HG02798 (cell line): ENCODE measurements around the gene HOXB4.

Source experiments
- ATAC-seq: cut with Tn5 transposase; IDR thresholded peaks from one replicate; pipeline ENCODE4 v1.9.1; 2021; ENCODE audit warnings: mild to moderate bottlenecking; ENCODE audit not compliant: unreplicated experiment, poor library complexity

HOXB4 gene

DNA sequence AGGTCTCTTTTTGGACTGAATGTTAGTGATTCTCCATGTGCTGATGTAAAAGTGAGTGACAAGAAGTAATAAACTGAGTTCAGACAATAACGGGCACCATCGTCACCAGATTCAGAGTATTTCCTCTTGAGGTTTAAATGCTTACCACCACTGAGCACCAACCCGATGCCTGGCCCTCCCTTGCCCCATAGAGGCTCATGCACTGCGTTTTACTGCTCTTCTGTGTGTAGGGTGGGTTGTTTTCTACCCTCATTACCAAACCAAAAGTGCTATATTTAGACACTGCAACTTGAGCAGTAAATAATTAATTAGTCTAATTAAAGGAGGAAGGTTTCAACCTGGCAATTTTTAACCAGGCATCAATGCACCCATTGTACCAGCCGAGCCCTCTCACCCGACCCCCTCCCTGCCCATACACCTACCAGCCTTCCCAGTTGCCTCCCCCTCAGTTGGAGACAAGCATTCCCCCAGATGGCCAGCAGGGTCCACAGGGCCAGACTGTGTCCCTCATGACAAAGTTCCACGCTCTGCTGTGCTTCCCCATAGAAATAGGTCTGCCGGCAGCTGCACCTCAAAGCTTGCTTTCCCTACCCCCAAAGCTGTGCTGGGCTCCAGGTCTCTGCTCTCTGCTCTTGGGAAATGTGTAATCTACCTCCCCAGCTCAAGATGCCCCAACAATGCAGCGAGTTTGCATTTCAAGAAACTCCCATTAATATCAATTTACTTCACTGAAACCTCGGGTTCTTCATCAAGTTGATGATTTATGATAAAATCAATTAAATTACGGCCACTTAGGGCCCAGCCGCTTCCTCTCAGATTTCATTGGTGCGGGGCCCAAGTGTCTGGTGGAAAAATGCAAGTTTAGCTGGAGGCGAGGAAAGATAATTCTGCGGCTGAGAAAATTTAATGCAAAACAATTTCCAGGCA is 16.0 kb downstream of the HOXB4 start:
- peak; percentile 38 for ATAC-seq

DNA sequence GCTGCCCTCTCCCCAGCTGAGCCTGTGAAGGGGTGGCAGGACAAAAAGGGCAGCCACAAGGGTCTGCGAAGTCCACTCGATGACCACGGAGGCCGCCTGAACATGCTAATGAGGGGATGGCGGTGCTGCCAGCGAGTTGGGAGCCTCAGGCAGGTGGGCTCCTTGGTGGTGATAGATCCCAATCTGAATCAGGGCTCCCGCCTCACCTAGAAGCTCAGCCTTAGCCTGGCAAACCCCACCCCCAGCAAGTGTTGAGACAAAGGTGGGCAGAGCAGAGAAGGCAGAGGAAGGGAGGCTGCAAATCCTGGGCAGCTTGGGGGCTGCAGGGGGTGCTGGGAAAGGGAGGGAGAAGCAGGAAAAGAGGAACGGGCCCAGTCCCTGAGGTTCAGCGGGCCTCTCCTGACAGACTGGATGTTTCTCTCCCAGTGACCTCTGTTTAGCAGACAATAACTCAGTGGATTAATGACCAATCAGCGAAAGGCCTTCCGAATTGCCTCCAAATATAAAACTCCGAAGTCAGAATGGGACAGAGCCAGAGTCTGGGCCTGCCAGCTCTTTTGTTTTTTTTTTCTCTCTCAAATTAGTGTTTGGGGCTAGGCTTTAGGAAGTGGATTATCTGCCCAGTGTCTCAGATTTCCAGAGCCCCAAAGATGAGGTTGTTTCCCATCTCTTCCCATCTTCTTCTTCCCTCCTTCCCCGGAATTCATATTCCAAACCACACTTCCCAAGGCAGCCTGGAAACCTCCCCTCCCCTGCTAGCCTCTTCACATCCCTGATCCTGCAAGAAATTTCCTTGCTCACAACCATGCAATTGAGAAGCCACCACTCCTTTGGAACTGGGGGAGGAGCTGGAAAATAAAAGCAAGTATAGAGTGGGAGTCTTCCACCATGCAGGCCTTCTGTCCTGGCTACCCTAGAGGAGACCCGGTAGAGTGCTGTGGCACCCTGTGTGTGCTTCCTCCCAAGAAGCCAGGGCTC is 18.0 kb downstream of the HOXB4 start:
- no peak for ATAC-seq

DNA sequence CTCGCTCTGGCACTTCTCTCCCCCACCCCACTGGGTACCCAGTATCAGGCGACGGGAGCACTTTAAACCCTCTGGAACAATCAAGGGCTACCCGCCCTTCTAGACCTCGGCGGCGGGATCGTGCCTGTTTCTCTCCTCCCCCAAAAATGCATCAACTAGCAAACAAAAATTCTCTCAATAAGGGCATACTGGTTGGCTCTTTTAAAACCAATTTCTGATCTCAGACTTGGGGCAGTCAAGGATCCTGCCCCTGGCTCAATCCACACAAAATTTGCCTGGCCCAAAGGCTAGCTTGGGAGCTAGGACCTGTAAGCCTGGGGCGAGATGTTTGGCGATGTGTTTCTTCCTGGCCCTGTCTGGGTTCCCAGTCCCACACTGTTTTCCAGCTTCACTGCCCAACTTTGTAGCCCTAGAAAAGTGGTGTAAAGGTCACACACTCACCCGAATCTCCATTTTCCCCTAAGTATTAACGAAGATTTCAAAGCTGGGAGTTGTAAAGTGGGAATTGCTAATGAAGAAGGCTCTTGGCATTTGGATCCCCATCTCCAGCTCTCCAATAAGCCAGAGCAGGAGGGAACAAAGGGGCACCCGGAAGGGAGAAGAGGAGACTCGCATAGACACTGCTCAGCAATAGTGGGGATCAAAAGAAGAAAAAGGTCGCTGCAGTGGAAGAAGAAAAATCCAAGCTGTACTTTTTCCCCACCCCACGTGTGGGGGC is 18.9 kb downstream of the HOXB4 start:
- no peak for ATAC-seq

DNA sequence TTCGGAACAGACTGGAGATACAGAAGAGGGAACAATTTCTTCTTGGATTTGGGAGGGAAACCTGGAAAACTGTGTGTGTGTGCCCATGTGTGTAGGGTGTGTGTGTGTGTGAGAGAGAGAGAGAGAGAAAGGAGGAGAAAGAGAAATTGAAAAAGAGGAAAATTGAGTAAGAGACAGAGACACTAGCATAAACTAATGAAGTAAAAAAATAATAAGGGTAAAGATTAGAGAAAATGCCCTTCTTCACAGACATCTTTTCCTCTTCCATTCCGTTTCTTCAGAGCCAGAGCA is 19.4 kb downstream of the HOXB4 start:
- no peak for ATAC-seq

DNA sequence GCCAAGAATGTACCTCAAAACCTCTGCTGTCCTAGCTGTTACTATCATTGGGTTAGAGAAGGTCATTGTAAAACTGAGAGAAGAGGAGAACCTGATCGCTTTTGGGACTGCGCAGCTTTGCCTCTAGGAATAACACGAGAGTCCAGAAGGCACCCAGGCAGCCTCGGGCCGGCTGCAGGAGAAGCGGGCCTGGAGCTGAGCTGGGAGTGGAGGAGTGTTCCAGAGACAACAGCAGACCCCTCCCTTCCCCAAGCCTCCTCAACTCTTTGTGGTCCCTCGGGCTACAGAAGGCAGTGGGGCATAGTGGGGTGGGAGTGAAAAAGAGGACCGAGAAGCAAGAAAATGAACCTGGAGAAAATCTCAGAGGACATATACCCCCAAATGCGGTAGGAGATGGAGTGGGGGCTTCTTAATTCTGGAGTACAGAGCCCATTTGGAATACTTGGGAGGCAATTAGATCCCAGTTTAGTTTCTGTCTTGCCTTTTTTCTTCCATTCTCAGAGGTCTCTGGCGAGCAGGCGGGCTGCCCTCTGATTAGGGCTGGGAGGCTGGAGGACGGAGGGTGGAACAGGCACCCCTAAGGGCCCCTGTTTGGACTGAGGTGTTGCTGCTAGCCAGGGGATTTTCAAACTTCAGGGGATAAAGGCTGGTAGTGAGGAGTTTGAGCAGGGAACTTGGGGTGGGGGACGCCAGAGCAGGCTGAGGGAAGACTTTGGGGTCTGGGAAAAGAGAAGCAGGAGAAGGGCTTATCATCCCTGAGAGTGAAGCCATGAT is 19.9 kb downstream of the HOXB4 start:
- ATAC-seq, result no peak

DNA sequence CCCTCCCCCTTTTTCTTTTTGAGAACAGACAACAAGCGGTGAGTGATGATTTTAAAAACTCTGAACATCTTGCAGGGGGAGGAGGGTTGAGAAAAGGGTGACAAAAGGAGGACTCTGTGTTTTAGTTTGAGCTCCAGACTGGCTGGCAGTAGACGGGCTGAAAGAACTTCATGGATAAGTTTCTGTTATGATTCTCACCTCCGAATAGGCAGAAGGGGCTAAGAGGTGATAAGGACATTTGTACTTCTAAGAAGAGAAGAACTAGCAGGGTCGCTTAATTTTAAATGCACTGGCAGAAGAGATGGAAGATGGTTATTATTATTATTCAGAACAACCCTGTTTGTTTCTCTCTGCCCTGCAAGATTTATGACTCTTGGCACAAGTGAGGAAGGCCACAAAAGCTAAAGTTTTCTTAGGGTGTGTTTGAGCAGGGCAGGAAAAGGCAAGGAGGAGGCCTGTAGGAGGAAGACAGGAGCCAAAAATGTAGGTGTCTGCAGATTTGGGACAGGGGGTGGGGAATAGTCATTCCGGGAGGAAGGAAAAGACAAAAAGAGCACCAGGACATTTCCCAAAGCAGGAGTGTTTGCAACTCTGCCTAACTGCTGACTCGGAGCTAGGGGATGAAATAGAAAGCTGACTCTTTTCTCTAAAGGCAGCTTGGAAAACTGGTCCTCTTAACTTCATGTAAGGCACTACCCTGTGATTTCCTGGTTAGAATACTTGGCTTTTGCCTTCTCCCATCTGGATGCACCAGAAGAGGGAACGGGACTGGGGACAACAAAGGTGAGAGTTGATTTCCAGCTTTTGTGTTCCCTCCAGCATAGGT is 21.4 kb downstream of the HOXB4 start:
- no peak for ATAC-seq

DNA sequence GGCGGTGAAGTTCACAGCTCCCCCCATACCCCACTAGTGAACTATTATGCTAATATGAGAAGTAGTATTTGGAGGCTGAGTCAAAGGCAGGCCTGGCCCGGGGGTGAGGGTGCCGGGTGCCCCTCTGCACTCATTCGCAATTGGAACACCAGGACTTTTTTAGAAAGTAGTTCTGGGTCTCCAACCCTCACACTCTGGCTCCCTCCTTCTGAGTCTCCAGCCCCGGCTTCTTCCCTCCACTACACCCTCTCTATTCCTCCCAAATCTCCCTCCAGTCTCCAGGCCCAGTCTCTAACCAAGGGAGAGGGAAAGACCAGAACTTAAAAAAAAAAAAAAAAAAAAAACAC is 21.9 kb downstream of the HOXB4 start:
- ATAC-seq, result no peak

DNA sequence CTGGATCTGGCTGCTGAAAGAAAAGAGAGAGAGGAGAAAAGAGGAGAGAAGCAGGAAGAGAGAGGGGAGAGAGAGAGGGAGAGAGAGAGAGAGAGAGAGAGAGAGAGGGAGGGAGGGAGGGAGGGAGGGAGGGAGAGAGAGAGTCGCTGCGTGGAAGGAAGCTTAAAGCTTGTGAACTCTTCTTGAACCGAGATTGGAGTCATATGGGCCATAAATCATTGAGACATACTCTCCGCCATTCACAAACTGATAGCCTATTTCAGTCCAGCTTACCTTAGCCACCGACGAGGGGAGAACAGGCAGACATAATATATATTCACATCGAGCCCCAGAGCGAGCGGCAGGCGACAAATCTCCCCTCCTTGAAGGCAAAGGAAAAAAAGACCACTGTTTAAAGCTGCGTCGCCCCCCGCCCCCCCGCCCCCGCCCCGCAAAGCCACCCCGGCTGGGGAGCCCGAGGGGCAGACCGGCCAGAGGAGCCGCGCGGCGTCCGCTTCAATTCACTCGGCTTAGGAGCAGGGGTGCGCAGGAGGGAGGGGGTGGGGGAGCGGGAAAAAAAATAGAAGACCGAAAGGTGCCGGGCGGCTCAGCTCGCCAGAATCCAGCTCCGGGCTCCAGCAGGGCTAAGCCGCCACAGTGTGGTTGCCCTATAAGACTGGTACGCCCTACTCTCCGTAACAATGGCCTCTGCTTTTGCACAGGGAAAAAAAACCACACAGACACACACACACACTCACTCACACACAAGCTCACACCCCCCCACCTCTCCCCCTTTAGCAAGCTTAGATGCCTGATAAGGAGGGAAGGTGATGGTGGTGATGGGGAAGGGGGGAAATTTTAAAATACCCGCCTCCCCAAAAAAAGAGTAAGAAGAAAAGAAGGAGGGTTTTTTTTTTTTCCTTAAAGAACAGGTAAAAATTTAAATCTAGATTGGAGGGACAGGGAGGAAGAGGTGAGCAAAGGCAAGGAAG is 22.6 kb downstream of the HOXB4 start:
- no peak for ATAC-seq

DNA sequence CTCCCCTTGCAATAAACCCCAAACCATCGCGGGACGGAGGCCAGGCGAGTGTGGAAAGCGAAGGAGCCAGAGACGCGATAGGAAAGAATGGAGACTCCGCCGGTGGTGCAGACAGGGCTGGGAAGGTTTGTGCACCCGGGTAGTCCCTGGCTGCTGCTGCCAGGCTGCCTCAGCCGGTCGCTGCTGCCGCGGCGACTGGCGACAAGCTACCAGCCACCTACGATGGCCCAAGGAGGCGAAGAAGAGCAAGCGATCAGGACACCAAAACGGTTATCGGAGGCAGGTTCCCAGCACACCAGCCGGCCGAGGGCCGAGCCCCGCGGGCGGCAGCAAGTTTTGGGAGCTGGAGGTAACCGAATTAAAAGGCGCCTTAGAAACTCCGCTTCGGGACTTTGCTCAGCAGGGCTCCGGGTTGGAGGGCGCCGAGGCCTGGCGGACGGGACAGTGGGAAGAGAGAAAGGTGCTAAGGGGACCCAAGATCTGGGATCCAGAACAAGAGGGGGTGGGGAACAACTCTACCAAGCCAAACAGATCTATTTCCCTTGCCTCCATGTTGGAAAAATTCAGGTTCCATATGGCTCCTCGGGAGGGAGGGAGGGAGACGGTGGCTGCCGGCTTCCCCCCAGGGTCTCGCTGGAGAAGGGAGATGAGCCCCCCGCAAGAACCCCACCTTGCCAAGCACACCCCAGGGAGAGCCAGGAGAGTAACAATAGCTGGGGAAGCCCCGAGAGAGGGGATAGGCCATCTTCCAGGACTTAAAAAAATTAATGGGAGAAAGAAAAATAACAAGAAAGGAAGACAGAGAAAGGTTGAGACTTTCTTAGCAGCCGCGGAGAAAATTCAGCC is 23.5 kb downstream of the HOXB4 start:
- no peak for ATAC-seq

DNA sequence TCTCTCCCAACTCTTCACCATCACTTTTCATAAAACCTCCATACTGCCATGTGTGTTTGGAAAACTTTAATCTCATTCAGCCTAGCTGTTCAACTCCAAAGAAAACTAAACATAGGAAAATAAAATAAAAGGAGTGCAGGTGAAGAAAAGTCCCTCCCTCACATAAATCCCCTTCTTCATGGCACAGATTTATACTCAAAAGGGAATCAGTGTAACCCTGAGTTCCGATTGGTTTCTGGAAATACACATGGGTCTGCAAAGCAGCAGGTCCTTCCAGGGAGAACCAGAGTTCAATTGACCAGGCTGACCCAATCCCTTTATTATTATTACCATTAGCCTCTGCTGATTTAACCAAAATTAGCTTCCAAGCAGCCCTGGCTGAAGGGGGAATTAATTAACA is 24.3 kb downstream of the HOXB4 start:
- ATAC-seq, result no peak

DNA sequence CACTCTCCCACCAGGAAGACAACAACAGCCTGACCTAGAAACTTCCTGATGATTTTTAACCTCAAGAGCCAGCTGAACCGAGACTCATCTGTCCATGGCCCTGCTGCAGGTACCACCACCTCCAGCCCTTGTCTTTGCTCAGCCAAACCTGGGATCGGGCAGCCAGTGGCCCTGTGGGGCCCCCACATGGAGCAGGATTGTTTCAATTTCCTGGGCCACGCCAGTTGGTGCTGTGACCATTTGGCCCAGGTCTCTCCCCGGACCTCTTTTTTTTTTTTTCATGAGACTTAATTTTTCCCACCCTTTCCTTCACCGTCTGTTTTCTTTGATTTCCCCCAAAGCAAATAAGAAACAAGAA is 25.0 kb downstream of the HOXB4 start:
- ATAC-seq, result no peak

DNA sequence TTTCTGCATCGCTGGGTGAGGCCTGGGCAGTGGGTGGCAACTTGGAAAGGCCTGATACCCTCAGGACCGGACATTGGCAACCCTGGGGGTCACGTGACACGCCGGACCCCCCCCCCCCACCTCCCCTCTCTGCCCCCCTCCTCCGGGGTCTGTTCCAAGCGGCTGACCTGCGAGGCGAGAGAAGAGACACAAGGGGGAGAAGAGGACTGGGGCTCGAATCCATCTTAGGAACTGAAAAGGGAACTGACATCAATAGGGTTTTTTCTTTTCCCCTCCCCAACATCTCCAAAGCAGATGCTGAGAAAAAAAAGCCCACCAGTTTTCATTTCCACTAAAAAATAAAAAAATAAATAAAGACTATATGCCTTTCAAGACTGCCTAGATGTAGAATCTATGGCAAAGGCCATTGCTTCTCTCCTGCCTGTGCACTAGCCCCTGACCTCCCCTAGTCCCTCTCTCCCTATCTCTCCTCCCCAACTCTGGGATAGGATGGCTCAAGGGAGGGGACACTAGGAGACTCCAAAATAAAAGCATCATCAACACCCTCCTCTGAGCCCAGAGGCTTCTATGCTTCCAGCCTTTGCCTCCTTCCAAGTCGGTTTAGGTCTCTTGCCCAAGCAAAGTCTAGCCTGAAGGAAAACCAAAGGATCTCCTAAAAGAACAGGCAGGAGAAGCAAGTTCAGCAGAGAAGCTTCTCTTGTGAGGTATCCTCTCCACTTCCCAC is 25.5 kb downstream of the HOXB4 start:
- no peak for ATAC-seq

DNA sequence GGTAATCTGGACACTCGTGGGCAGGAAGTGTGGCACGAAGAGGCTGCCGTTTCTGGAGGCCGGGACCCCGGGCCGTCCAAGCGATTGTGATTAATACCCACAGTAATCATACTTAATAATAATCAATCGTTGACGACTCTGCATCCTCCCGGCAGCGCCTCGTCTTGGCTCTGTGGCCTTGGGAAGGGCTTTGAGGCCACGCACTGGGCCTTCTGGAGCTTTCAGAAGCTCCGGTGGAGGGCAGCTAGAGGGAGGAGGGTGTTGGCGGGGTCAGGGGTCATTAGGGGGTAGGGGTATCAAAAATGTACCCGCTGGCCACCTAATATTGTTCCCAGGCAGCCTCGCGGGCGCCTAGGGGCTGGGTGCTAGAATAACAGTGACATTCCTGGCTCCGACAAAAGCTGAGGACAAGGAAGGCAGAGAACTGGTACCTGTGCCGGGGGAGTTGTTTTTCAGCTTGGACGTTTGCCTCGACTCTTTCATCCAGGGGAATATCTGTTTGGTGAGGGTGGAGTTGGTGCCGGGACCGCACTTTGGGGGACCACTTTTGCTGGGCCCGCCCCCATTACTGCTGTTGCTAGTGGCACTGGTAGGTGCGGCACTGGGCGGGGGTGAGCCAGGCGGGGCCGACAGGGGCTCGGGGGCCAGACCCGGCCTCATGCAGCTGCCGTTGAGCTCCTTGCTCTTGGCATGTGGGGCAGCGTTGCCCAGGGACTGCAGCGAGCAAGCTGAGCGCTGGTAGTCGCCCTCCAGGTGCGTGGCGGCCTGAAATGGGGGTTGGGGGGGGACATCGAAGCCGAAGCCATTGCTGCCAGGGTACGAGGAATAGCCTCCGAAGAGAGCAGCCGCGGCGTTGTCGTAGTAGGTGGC is 26.3 kb downstream of the HOXB4 start:
- no peak for ATAC-seq

DNA sequence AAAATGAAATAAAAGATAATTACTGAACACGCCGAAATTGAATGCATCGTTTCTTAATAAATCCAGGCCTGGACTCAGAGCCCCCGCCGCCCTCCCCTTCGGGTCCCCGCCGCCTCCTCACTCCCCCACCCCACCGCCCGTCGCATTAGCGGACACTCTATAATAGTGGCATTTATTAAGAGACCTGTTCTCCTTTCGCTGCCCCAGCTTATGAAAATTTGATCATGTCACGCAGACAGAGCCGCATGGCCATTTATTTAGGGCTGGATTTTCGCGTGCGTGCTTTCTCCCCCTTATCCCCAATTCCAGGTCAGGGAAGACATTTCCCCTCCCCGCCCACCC is 27.0 kb downstream of the HOXB4 start:
- no peak for ATAC-seq

DNA sequence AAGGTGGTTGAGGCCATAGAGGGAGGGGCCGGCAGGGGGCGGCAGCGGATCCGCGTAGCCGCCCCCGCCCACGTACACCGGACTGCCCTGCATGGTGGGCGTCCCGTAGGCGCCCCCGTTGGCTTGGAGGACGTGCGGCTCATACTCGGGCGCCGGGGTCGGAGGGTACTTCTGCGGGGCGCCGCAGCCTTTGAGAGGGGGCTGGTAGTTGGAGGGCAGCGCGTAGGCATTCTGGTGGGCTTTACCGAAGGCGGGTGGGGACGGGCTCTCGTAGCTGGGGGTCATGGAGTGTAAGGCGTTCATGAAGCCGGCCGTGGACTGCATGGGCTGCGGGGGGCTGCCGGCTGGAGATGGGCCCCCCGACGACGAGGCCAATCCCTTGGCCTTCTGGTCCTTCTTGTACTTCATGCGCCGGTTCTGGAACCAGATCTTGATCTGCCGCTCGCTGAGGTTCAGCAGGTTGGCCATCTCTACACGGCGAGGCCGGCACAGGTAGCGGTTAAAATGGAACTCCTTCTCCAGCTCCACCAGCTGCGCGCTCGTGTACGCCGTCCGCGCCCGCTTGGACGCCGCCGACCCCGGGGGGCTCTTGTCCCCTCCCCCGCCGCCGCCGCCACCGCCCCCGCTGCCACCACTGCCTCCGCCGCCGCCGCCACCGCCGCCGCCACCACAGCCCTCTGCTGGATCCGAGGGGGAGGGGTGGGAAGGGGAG is 27.5 kb downstream of the HOXB4 start:
- no peak for ATAC-seq
